Measurements from ENCODE around the gene OSGIN1. TPM values are rescaled to one million over a fixed set of nuclear protein-coding genes. Genes with fewer than 3 reads are reported as not detected.

OSGIN1 gene
- total RNA-seq: 10 to 100 TPM; 14.5 to 14.7 TPM
- long read RNA-seq, partial matches to known transcripts: 18 of 23 reads
- long read RNA-seq, other reads (novel, unspliced or antisense): 1 of 23 reads

- ATAC-seq (peak; percentile 87), DNase-seq (peak; percentile 95 to 96)
- intact Hi-C loops (cut with DNase I, micrococcal nuclease): no loop called here
Observed at GRCh38 chr16:83952940-83953795, at the start of gene OSGIN1. Gene OSGIN1, plus strand, starts transcription at chr16:83953240. Its CDS starts 4,432 bp downstream, at chr16:83957672.

GRCh38 chr16:83903751-83904150 lies 49.3 kb upstream of the OSGIN1 start:
- DNase-seq (no peak), ATAC-seq (no peak)

DNA sequence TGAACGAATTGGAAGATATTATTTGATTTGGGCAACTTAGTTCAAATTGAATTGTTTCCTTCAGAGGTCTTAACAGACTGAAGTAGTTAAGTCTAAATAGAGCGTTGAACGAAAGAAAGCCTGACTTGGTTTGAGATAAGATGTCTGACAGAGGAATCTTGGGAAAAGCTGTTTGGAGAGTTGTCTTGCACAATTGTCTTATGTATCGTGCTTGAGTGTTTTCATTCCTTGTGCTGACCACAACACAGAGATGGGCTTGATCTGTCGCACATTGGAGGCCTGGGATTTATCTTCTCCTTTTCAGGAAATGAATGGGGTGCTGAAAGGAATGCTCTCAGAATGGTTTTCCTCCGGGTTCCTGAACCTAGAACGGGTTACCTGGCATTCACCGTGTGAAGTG lies 46.4 kb upstream of the OSGIN1 start:
- DNase-seq (no peak), ATAC-seq (no peak)
- intact Hi-C loops (cut with DNase I, micrococcal nuclease): loop anchor here in 1 of 2 donors (10.0 kb wide), 1 partner anchor 82 kb away; no protein-coding TSS in a partner anchor

More at GRCh38 chr16:83903751-83904150, 49.3 kb upstream of the OSGIN1 start:
- intact Hi-C loops (cut with DNase I, micrococcal nuclease): loop anchor here in 1 of 2 donors (10.0 kb wide), 1 partner anchor 79 kb away; no protein-coding TSS in a partner anchor

- DNase-seq (no peak), ATAC-seq (no peak)
- intact Hi-C loops (cut with DNase I, micrococcal nuclease): loop anchor here in 1 of 2 donors (10.0 kb wide), 1 partner anchor 82 kb away; no protein-coding TSS in a partner anchor
Observed at GRCh38 chr16:83907111-83907510, 45.9 kb upstream of the OSGIN1 start.

GRCh38 chr16:83907631-83908250 lies 45.3 kb upstream of the OSGIN1 start:
- ATAC-seq: no peak
- no peak for DNase-seq
- intact Hi-C loops (cut with DNase I, micrococcal nuclease): loop anchor here in 1 of 2 donors (10.0 kb wide), 1 partner anchor 83 kb away; no protein-coding TSS in a partner anchor

- intact Hi-C loops (cut with DNase I, micrococcal nuclease): loop anchor here in 1 of 2 donors (10.0 kb wide), 1 partner anchor 84 kb away; no protein-coding TSS in a partner anchor
- DNase-seq: no peak
- ATAC-seq: no peak
Observed at GRCh38 chr16:83908798-83909197, 44.2 kb upstream of the OSGIN1 start.

- ATAC-seq (no peak), DNase-seq (no peak)
- intact Hi-C loops (cut with DNase I, micrococcal nuclease): no loop called here
Observed at GRCh38 chr16:83911290-83911689, 41.8 kb upstream of the OSGIN1 start.

DNA sequence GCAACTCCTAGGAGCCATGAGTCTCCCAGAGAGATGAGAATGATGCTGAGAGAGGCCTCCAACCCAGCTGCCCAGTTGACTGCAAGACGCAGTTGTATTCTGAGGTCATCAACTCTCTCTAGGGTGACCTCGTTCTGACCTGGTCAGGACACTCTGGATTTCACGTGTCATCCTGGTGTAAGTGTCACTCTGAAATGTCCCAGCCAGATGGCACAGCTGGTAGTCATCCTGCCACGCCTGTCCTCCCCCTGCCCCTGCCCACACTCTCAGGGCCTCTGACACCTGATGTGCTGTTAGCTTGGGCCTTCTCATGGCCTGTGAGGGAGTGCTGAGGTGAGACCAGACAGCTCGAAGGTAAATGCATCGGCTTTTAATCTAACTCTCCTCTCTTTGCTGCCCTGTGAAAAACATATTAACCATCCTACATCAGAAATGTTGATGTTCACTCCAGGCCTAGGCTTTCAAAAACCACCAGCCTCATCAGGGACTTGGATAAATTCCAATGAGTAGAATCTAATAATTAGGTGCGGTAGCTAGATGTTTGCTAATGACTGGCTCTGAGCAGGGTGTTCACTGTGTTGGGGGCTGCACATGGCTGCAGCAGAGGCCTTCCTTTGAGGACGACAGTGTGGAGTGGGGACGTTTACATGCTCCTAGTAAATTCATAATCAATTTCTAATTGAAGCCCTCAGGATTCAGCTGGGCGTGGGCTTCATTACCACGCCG lies 40.4 kb upstream of the OSGIN1 start:
- intact Hi-C loops (cut with DNase I, micrococcal nuclease): no loop called here
- no peak for DNase-seq
- peak; percentile 9 for ATAC-seq

DNA sequence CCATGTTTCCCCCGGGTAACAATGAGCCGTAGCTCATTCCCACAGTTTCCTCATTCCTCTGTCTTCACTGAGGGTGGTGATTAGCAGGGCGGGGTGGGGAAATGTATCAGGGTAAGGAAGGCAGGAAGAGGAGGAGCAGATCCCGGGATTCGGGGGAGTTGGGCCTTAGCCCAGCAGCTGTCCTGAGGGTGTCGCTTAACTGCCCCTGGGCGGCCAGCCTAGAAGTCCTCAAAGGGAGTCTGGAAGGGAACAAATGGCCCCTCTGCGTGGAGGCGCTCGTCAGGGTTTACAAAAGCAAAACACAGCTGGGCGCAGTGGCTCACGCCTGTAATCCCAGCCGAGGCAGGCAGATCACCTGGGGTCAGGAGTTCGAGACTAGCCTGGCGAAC lies 39.8 kb upstream of the OSGIN1 start:
- intact Hi-C loops (cut with DNase I, micrococcal nuclease): no loop called here
- no peak for DNase-seq
- peak; percentile 38 for ATAC-seq

DNA sequence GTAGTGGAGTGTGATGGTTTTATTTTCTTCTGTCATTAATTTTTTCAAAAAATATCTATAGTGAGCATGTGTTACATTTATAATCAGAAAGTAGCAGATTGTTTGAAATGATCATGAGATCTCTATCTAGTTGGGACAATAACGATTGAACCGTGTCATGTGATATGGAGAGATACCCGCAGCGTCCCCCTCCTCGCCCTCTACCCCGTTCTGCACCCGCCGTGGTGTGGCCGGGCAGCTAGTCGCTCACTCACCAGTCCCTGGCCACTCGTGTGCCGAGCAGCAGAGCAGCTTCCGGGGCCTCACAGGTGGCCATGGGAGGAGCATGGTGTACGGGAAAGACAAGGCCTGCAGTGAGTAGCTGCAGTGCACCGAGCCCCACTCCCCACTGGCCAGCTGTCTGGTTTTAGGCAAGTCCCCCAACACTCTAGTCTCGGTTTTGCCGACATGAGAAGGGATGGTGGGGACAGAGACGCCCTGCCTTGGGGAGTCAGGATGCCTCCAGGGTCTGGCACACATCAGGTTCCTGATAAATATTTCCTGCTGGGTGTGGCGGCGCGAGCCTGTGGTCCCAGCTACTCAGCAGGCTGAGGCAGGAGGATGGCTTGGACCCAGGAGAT lies 38.8 kb upstream of the OSGIN1 start:
- intact Hi-C loops (cut with DNase I, micrococcal nuclease): no loop called here

DNA sequence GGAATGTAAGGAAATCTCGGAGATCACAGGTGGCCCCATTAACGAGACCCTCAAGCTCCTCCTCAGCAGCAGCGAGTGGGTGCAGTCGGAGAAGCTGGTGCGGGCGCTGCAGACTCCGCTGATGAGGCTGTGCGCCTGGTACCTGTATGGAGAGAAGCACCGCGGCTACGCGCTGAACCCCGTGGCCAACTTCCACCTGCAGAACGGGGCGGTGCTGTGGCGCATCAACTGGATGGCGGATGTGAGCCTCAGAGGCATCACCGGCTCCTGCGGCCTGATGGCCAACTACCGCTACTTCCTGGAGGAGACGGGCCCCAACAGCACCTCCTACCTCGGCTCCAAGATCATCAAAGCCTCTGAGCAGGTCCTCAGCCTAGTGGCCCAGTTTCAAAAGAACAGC lies 38.0 kb upstream of the OSGIN1 start:
- DNase-seq: no peak
- intact Hi-C loops (cut with DNase I, micrococcal nuclease): no loop called here
- ATAC-seq: no peak

More for the DNA sequence above, 38.8 kb upstream of the OSGIN1 start:
- ATAC-seq (no peak), DNase-seq (no peak)

DNA sequence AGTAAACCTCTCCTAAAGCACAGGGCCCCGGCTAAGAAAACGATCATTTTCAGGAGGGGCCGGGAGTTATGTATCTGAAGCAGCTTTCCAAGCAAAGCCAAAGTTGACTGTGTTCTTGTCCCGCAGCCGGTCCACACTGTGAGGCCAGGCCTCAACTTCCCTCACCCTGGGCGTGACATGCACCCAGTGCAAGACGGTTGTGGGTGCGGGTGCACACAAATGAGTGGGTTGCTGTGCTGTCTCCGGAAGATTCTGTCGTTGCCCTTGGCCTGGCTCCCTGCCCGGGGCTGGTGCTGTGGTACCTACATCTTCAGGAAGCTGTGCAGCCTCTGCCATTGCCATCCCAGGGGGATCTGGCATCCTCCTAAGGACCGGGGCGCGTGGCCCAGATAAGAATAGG lies 37.5 kb upstream of the OSGIN1 start:
- no peak for DNase-seq
- intact Hi-C loops (cut with DNase I, micrococcal nuclease): no loop called here
- no peak for ATAC-seq

GRCh38 chr16:83917152-83918120 lies 35.6 kb upstream of the OSGIN1 start:
- ATAC-seq (no peak), DNase-seq (no peak)
- intact Hi-C loops (cut with DNase I, micrococcal nuclease): no loop called here

- ATAC-seq (no peak), DNase-seq (no peak)
- intact Hi-C loops (cut with DNase I, micrococcal nuclease): no loop called here
Observed at GRCh38 chr16:83920894-83921491, 32.0 kb upstream of the OSGIN1 start.

DNA sequence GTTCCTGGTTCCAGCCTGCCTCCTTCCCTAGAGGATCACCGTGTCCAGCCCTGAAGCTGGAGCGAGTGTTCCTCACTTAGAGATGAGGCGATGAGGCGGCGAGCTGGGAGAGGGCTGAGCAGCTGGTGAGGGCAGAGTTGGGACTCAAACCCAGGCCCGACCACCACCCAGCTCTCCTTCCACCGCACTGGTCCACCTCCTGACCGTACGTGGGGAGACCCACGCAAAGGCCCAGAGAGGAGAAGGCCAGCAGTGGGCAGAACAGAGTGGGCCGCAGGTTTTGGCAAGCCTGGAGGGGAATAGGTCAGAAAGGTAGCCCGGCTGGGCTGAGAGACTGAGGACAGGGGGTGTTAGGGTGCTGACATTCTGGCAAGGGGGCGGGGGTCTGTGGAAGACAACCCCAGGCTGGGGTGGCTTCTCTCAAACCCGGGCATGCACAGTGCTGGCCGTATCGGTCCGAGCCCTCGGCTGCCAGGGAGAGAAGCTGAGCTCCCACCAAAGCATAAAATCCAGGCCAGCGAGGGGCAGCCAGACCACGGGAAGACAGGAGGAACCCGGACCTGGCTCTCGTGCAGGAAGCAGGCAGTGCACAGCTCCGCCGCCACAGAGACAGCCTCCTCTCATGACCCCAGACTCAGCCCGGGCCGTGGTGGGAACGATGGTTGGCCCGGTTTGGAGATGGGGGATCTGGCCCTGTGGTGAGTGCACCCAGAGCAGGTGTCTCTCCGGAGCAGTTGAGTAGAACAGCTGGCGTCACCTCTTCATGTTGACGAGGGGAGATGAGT lies 29.3 kb upstream of the OSGIN1 start:
- intact Hi-C loops (cut with DNase I, micrococcal nuclease): no loop called here
- no peak for ATAC-seq
- DNase-seq: no peak

GRCh38 chr16:83924686-83925085 lies 28.4 kb upstream of the OSGIN1 start:
- no peak for DNase-seq
- ATAC-seq: no peak
- intact Hi-C loops (cut with DNase I, micrococcal nuclease): no loop called here

Measured in left colon (tissue), 2 donors.